Measurements from ENCODE around the gene WBP1.
"Not testable (repeated sequence)": the region's sequence is repeated elsewhere in the genome, so short reads cannot be mapped to it uniquely, and the experiment has no call there.

The WBP1 gene

DNA sequence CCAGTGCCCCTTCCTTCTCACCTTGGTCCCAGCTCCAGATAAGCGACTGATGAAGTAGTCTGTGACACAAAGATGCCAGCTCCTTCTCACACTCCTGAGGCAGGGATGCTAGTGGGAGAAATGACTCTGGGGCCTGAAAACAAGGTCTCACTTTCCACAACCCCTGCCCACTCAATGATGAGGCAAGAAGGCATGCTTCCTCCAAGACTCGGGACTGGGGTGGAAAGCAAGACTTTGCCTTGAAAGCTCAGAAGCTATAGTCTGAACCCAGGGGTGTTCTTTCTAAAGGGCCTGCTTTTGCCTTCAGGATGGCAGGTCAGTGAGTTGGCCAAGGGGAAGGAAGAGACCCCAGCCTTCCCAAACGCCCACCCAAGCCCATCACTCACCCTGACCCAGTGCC is 23.2 kb downstream of the WBP1 start:
- TF ChIP-seq, protein P1, sequence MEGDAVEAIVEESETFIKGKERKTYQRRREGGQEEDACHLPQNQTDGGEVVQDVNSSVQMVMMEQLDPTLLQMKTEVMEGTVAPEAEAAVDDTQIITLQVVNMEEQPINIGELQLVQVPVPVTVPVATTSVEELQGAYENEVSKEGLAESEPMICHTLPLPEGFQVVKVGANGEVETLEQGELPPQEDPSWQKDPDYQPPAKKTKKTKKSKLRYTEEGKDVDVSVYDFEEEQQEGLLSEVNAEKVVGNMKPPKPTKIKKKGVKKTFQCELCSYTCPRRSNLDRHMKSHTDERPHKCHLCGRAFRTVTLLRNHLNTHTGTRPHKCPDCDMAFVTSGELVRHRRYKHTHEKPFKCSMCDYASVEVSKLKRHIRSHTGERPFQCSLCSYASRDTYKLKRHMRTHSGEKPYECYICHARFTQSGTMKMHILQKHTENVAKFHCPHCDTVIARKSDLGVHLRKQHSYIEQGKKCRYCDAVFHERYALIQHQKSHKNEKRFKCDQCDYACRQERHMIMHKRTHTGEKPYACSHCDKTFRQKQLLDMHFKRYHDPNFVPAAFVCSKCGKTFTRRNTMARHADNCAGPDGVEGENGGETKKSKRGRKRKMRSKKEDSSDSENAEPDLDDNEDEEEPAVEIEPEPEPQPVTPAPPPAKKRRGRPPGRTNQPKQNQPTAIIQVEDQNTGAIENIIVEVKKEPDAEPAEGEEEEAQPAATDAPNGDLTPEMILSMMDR (IDR thresholded peaks at IDR 0.05; ENCODE audit: low read length, missing control alignments) = no peak
- peak overlapping the region; percentile 98 for H3K4me3 ChIP-seq (replicated peaks; ENCODE audit: low read depth, low read length)
- no peak for DNase-seq (ENCODE audit: low read depth)

DNA sequence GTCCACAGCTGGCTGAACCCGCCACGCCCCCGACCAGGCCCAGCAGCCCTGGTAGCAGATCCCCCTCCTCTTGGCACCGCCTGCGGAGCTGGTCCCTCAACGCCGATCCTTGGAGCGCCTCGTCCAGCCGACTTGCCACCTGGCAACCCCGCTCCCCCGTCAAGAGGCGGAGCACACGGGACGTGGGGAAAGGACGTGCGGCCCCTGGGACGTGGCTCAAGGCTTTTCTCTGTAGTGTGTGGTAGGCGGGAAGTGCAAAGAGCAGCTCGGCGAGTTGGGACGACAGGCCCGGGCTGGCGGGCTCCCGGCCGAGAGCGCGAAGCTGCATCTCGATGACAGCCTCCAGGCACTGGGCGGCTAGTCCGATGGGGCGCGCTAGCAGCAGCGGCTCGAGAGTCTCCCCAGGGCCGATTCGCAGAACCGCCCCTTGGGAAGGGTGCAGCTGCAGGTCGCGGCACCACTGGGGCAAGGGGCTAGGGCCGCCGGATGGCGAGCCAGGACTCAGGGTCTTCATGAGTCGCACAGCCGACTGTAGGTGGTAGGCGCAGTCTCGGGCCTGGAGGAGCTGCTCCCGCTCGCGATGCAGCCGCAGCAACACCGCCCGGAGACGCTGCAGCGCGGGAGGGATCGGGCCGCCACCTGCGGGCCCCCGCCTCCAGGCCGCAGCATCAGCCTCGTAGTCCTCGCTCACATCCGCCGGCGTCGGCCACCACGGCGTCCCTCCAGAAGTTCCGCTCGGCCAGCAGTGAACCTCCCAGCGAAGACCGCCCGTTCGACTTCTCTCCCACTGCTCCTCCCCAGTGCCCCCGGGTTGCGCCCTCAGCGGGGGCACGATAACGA is 23.9 kb downstream of the WBP1 start:
- H3K4me3 ChIP-seq (replicated peaks; ENCODE audit: low read depth, low read length) = peak overlapping the region; percentile 98
- DNase-seq (ENCODE audit: low read depth) = no peak
- TF ChIP-seq, protein P1 (IDR thresholded peaks at IDR 0.05; ENCODE audit: low read length, missing control alignments) = no peak

DNA sequence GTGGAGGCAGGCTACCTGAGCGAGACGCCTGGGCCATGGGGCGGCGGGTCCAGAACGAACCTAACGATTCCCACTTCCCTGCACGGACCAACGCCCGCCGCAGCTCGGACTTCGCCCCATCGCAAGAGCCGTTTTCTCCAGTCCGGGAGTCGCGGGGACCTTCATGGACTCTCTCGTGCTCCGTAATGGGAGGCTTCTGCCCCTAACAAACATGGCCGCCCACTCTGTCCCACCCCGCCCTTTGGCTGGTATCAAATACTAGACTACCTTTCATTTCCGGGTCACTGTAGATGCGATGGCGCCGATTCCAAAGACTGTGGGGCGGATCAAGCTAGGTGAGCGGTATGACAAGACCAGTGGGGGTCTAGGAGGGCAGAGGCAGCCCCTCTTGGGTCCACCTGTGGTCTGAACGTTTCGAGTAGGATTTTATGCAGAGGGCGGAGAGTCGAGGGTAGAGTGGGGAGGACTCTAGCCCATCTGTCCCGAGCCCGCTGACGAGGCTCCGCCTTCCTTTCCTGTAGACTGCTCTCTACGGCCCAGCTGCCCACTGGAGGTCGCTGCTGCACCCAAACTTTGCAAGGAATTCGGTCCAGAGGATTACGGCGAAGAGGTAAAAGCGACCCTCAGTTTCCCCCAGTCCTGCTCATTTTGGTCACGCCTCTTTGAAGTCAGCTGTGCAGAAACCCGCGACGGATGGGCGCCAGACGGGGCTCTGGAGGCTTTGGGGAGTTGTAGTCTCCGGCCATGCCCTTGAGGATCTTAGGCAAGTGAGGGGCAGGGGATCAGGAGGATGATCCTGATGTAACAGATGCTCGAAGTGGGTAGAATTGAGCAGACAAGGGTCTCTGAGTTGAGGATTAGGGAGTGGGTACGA is 24.8 kb downstream of the WBP1 start, which contains the start of the genes CCDC142 and TTC31:
CCDC142 (minus strand) TSS at position 198 of the 874 bp plus-strand sequence; CDS start at position 37, 161 bp downstream.
TTC31 (plus strand) TSS at position 281 of the 874 bp plus-strand sequence; CDS start at position 296, 15 bp downstream.
- peak; percentile 96 for DNase-seq (ENCODE audit: low read depth)

DNA sequence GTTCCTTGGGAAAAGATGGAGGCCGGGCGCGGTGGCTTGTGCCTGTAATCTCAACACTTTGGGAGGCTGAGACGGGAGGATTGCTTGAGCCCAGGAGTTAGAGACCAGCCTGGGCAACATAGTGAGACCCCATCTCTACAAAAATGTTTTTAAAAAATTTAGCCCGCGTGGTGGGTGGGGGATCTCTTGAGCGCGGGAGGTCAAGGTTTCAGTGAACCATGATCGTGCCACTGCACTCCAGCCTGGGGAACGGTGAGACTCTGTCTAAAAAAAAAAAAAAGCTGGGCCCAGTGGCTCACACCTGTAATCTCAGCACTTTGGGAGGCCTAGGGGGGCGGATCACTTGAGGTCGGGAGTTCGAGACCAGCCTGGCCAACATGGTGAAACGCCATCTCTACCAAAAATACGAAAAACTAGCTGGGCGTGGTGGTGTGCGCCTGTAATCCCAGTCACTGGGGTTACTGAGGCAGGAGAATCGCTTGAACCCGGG is 25.5 kb downstream of the WBP1 start:
- peak overlapping the region; percentile 98 for H3K4me3 ChIP-seq (replicated peaks; ENCODE audit: low read depth, low read length)
- not testable (repeated sequence) for DNase-seq (ENCODE audit: low read depth)

More for the DNA sequence above, 24.8 kb downstream of the WBP1 start, which contains the start of the genes CCDC142 and TTC31:
- peak within 1 kb of the TSS; percentile 98 for H3K4me3 ChIP-seq (replicated peaks; ENCODE audit: low read depth, low read length)
- TF ChIP-seq, protein P1 (IDR thresholded peaks at IDR 0.05; ENCODE audit: low read length, missing control alignments) = peak; percentile 87

DNA sequence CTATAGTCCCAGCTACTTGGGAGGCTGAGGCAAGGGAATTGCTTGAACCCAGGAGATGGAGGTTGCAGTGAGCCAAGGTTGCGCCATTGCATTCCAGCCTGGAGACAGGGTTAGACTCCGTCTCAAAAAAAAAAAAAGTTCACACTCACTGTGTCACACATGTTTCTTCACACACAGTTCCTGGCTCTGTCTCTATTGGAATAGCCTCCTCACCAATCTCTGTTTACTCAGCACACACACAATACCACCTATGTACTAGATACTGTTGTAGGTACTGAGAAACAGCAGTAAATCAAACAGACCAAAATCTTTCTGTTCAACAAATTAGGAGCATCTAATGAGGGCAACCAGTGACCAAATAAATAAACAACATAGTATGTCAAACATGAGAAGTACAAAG is 27.9 kb downstream of the WBP1 start:
- no peak for DNase-seq (ENCODE audit: low read depth)
- TF ChIP-seq, protein P1 (IDR thresholded peaks at IDR 0.05; ENCODE audit: low read length, missing control alignments) = no peak
- H3K4me3 ChIP-seq (replicated peaks; ENCODE audit: low read depth, low read length) = no peak overlapping the region

DNA sequence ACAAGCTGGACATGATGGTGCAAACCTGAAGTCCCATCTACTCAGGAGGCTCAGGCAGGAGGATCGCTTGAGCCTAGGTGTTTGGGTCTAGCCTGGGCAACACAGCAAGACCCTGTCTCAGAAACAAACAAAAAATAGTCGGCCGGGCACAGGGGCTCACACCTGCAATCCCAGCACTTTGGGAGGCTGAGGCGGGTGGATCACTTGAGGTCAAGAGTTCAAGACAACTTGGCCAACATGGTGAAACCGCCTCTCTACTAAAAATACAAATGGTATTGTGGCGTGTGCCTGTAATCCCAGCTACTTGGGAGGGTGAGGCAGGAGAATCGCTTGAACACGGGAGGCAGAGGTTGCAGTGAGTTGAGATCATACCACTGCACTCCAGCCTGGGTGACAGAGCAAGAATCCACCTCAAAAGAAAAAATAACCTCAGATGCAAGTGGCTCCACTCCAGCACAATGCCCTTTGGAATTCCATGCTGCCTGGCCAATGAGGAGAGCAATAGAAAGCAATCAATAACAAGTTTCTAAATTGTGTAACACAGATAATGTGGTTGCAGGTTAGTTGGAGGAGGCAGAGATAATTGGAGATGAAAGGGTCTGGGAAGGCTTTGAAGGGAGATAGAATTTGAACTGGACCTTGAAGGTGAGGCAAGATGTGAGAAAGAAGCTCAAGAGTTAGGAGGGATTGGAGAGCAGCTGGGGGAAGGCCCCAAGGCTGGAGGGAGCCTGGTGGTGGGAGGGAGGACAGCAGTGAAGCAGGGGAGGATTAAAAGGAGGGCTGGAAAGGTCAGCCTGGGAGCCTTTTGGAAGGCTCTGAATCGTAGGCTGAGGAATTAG is 30.6 kb downstream of the WBP1 start:
- no peak for DNase-seq (ENCODE audit: low read depth)
- TF ChIP-seq, protein P1 (IDR thresholded peaks at IDR 0.05; ENCODE audit: low read length, missing control alignments) = no peak
- no peak overlapping the region for H3K4me3 ChIP-seq (replicated peaks; ENCODE audit: low read depth, low read length)
